Medulla oblongata (tissue), 1 donor: ENCODE data around the gene DCP2.

ENCODE experiments used
- DNase-seq: peaks from one replicate; pipeline ENCODE4 v3.0.0-alpha.2; 2015; ENCODE audit errors: extremely low spot score

The DCP2 gene

GRCh38 chr5:112967520-112968083 lies 9.0 kb upstream of the DCP2 start:
- DNase-seq, result no peak

- no peak for DNase-seq
Measured at GRCh38 chr5:112968411-112969106, 8.0 kb upstream of the DCP2 start.

- no peak for DNase-seq
Measured at GRCh38 chr5:112971276-112971675, 5.3 kb upstream of the DCP2 start.

GRCh38 chr5:112973036-112973435 lies 3.6 kb upstream of the DCP2 start:
- no peak for DNase-seq

- no peak for DNase-seq
Measured at GRCh38 chr5:112973904-112974303, 2.7 kb upstream of the DCP2 start.

GRCh38 chr5:112974901-112975300 lies 1.7 kb upstream of the DCP2 start:
- DNase-seq, result no peak

GRCh38 chr5:112975721-112976431 lies 722 bp upstream of the DCP2 start:
- peak; percentile 18 for DNase-seq

- no peak for DNase-seq
Measured at GRCh38 chr5:112977440-112977861, 853 bp downstream of the DCP2 start.

GRCh38 chr5:112978836-112979235 lies 2.2 kb downstream of the DCP2 start:
- no peak for DNase-seq

- DNase-seq, result no peak
Measured at GRCh38 chr5:112979723-112980122, 3.1 kb downstream of the DCP2 start.

GRCh38 chr5:112983363-112983762 lies 6.8 kb downstream of the DCP2 start:
- no peak for DNase-seq

GRCh38 chr5:112986224-112986623 lies 9.6 kb downstream of the DCP2 start:
- DNase-seq, result no peak

GRCh38 chr5:112995764-112996618 lies 19.4 kb downstream of the DCP2 start:
- peak; percentile 87 for DNase-seq

- no peak for DNase-seq
Measured at GRCh38 chr5:112996830-112997374, 20.3 kb downstream of the DCP2 start.

GRCh38 chr5:112998296-112998695 lies 21.7 kb downstream of the DCP2 start:
- DNase-seq, result no peak

GRCh38 chr5:113000466-113000865 lies 23.9 kb downstream of the DCP2 start:
- DNase-seq, result no peak

GRCh38 chr5:113002423-113002822 lies 25.8 kb downstream of the DCP2 start:
- no peak for DNase-seq

GRCh38 chr5:113003763-113004162 lies 27.2 kb downstream of the DCP2 start:
- no peak for DNase-seq

- DNase-seq, result no peak
Measured at GRCh38 chr5:113005454-113005853, 28.9 kb downstream of the DCP2 start.

GRCh38 chr5:113017881-113018635 lies 41.5 kb downstream of the DCP2 start:
- no peak for DNase-seq
